ENCODE measurements around the gene LRRC73.
"Not testable (repeated sequence)": the region's sequence is repeated elsewhere in the genome, so short reads cannot be mapped to it uniquely, and the experiment has no call there.

Gene LRRC73

GRCh38 chr6:43467752-43468151 is 42.4 kb downstream of the LRRC73 start (continued):
- TF ChIP-seq ELK4 (IDR thresholded peaks at IDR 0.05; ENCODE audit: borderline replicate concordance, low read depth, low read length) (no peak), ZNF157 (tag by site-specific recombination; IDR thresholded peaks at IDR 0.05) (no peak), ZNF423 (tag by site-specific recombination; IDR thresholded peaks at IDR 0.05) (no peak)

GRCh38 chr6:43467265-43467664 is 42.9 kb downstream of the LRRC73 start:
- H3K27ac ChIP-seq (ENCODE audit: extremely low read depth, low read depth, low read length); H3K4me3 ChIP-seq (ENCODE audit: low read depth, low read length); H3K4me1 ChIP-seq (ENCODE audit: control insufficient read depth, insufficient read depth, low read length); H3K9me3 ChIP-seq (ENCODE audit: control insufficient read depth, insufficient read depth, low read depth, low read length); H3K36me3 ChIP-seq (ENCODE audit: control insufficient read depth in 2 of 2, insufficient read depth in 1 of 2, low read length in 2 of 2): not testable (repeated sequence)
- peak; percentile 77 for TF ChIP-seq EGR2 (tag by site-specific recombination; IDR thresholded peaks at IDR 0.05; ENCODE audit: low read depth)
- peak; percentile 84 for TF ChIP-seq PRDM10 (tag by site-specific recombination; IDR thresholded peaks at IDR 0.05)
- peak; percentile 69 for TF ChIP-seq ZFHX2 (tag by site-specific recombination; conservative IDR thresholded peaks at IDR 0.05)
- ChIA-PET CTCF (interaction anchor here (0.6 to 1.2 kb wide), 3 partner anchors 13 to 1772 kb away, joined by 3 to 4 read pairs (median 3); no protein-coding TSS in a partner anchor), POLR2A (interaction anchor here (1.0 kb wide), 1 partner anchor 32 kb away, joined by 3 read pairs; no protein-coding TSS in a partner anchor)

GRCh38 chr6:43465948-43466347 is 44.2 kb downstream of the LRRC73 start:
- POLR2A ChIA-PET, result interaction anchor here (1.0 kb wide), 1 partner anchor 9 kb away, joined by 10 read pairs; no protein-coding TSS in a partner anchor
- TF ChIP-seq ZNF623 (tag by site-specific recombination; IDR thresholded peaks at IDR 0.05) (no peak), ZFP37 (tag by site-specific recombination; IDR thresholded peaks at IDR 0.05) (no peak), ZNF280C (tag by site-specific recombination; IDR thresholded peaks at IDR 0.05) (no peak), KLF7 (tag by site-specific recombination; IDR thresholded peaks at IDR 0.05; ENCODE audit: borderline replicate concordance) (no peak), ZBTB21 (tag by site-specific recombination; IDR thresholded peaks at IDR 0.05) (no peak), ZXDB (tag by site-specific recombination; IDR thresholded peaks at IDR 0.05) (no peak), ZNF658 (tag by site-specific recombination; IDR thresholded peaks at IDR 0.05) (no peak), KLF16 (tag by site-specific recombination; IDR thresholded peaks at IDR 0.05) (no peak), ZBTB6 (tag by site-specific recombination; IDR thresholded peaks at IDR 0.05) (no peak), ZNF266 (tag by site-specific recombination; IDR thresholded peaks at IDR 0.05; ENCODE audit: low read depth) (no peak), ZNF548 (tag by site-specific recombination; IDR thresholded peaks at IDR 0.05) (no peak), KLF8 (tag by site-specific recombination; IDR thresholded peaks at IDR 0.05) (no peak), OSR2 (tag by site-specific recombination; IDR thresholded peaks at IDR 0.05) (no peak), ZNF48 (tag by site-specific recombination; IDR thresholded peaks at IDR 0.05) (no peak), ZNF645 (tag by site-specific recombination; IDR thresholded peaks at IDR 0.05) (no peak)

More at GRCh38 chr6:43465948-43466347, 44.2 kb downstream of the LRRC73 start:
- H3K9me3 ChIP-seq (ENCODE audit: control insufficient read depth, insufficient read depth, low read depth, low read length), result no peaks in the 10 kb centered on the region
- H3K36me3 ChIP-seq (ENCODE audit: control insufficient read depth in 2 of 2, insufficient read depth in 1 of 2, low read length in 2 of 2), result no peaks in the 10 kb centered on the region
- peaks cover 5% of the 10 kb centered on the region; the same call in 1 of the 2 replicates for H3K4me1 ChIP-seq (ENCODE audit: control insufficient read depth, insufficient read depth, low read length)
- no peak overlapping the region for H3K4me3 ChIP-seq (ENCODE audit: low read depth, low read length)
- H3K27ac ChIP-seq (ENCODE audit: extremely low read depth, low read depth, low read length), result no peak overlapping the region
- CTCF ChIA-PET, result interaction anchor here (0.5 to 2.9 kb wide), 3 partner anchors 10 to 72 kb away, joined by 3 to 11 read pairs (median 4); no protein-coding TSS in a partner anchor

All from HEK293 (cell line).